Gastroesophageal sphincter (tissue), 3 donors: ENCODE measurements around the gene PROSER2.

Experiments
- EP300 ChIP-seq: sonication (generic); formaldehyde crosslinking; IDR thresholded peaks from one replicate; pipeline ENCODE4 v1.6.1; 2017; ENCODE audit warnings: antibody characterized with exemption, mild to moderate bottlenecking
- POLR2A ChIP-seq, 2 donors: fragments of 450-650 bp; IDR thresholded peaks; one replicate each; pipeline ENCODE4 v1.6.1; 2017; ENCODE audit warnings: antibody characterized with exemption in 2 of 2, mild to moderate bottlenecking in 2 of 2, moderate library complexity in 1 of 2
- TF ChIP-seq, protein P1 (sequence below), 4 experiments: fragments of 200-600 bp in 2 of 4; fragments of 450-650 bp in 2 of 4; sonication (generic) in 1 of 4; IDR thresholded peaks; one replicate each; pipeline ENCODE4 v1.5.1; 2017 to 2019; ENCODE audit warnings: antibody characterized with exemption in 4 of 4, mild to moderate bottlenecking in 2 of 4, moderate library complexity in 2 of 4

DNA sequence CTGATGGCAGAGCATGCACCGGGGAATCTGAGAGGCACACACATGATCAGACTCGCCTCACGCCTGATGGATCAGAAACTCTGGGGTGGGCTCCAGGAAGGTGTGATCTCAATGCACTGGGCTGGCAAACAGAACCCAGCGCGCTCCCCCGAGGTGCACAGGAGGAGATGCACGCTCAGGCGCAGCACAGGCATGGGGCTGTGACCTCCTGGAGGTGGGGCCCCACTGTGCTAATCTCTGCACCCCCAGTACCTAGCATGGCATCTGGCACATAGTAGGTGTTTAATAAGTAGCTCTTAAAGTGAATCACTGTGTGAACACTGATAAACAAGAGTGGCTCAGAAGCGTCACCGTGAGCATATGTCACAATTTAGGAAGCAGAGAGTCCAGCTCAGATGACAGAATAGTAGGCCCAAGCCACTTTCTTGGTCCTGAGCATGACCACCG, 57.9 kb downstream of the PROSER2 start:
- TF ChIP-seq, protein P1, sequence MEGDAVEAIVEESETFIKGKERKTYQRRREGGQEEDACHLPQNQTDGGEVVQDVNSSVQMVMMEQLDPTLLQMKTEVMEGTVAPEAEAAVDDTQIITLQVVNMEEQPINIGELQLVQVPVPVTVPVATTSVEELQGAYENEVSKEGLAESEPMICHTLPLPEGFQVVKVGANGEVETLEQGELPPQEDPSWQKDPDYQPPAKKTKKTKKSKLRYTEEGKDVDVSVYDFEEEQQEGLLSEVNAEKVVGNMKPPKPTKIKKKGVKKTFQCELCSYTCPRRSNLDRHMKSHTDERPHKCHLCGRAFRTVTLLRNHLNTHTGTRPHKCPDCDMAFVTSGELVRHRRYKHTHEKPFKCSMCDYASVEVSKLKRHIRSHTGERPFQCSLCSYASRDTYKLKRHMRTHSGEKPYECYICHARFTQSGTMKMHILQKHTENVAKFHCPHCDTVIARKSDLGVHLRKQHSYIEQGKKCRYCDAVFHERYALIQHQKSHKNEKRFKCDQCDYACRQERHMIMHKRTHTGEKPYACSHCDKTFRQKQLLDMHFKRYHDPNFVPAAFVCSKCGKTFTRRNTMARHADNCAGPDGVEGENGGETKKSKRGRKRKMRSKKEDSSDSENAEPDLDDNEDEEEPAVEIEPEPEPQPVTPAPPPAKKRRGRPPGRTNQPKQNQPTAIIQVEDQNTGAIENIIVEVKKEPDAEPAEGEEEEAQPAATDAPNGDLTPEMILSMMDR (IDR thresholded peaks at IDR 0.05), result no peak
- TF ChIP-seq POLR2A (IDR thresholded peaks at IDR 0.05), result no peak
- TF ChIP-seq EP300, result no peak
